Measurements from ENCODE around the gene MAN1B1.
A peak's percentile ranks its signal among the peaks of the same experiment; 100 is the strongest.

MAN1B1 gene

GRCh38 chr9:137106662-137107250 is 20.0 kb downstream of the MAN1B1 start:
- Histone ChIP-seq H3K14ac (ENCODE audit: low read length) (no peak overlapping the region), H3K23ac (ENCODE audit: low read length) (no peak overlapping the region), H2BK12ac (ENCODE audit: low read length) (no peak overlapping the region), H3K79me2 (ENCODE audit: control insufficient read depth, insufficient read depth, low read length, poor library complexity) (no peaks in the 10 kb centered on the region), H3K79me1 (ENCODE audit: low read length) (no peaks in the 10 kb centered on the region), H3K4ac (ENCODE audit: low read depth, low read length) (no peak overlapping the region), H3K27ac (ENCODE audit: low read depth, low read length) (no peak overlapping the region), H3K27me3 (ENCODE audit: insufficient read depth, low read length) (no peaks in the 10 kb centered on the region), H4K91ac (ENCODE audit: low read depth, low read length) (no peak overlapping the region), H3K4me3 (ENCODE audit: low read depth, low read length) (no peak overlapping the region), H3K4me2 (ENCODE audit: low read length) (no peak overlapping the region), H2BK5ac (ENCODE audit: low read depth, low read length, poor library complexity) (no peak overlapping the region), H3K4me1 (ENCODE audit: control insufficient read depth in 1 of 2, insufficient read depth in 2 of 2, low read length in 2 of 2) (no peaks in the 10 kb centered on the region), H3K36me3 (ENCODE audit: control insufficient read depth in 1 of 2, insufficient read depth in 2 of 2, low read length in 2 of 2) (peaks cover 70 to 77% of the 10 kb centered on the region in 2 experiments), H2AK5ac (ENCODE audit: low read length) (no peak overlapping the region), H4K8ac (ENCODE audit: low read depth, low read length) (no peak overlapping the region), H4K12ac (ENCODE audit: low read depth, low read length) (no peak overlapping the region), H3K9me3 (ENCODE audit: insufficient read depth, low read depth, low read length) (peaks cover 23% of the 10 kb centered on the region), H3K9ac (ENCODE audit: low read length) (no peak overlapping the region), H3K18ac (ENCODE audit: low read length) (no peak overlapping the region), H2BK120ac (ENCODE audit: insufficient read depth, low read length, poor library complexity) (no peak overlapping the region), H2AFZ (ENCODE audit: insufficient read depth, low read length, poor library complexity) (no peak overlapping the region)
- DNase-seq, result no peak
- no CpG with 5 or more reads among the region's 27 CpGs for WGBS (ENCODE audit: extremely low coverage, insufficient coverage, insufficient read length)

GRCh38 chr9:137107312-137107921 is 20.6 kb downstream of the MAN1B1 start:
- no peak overlapping the region for H4K91ac ChIP-seq (ENCODE audit: low read depth, low read length)
- no peak overlapping the region for H2AK5ac ChIP-seq (ENCODE audit: low read length)
- DNase-seq, result peak in 1 of 2 donors; percentile 23
- no peak overlapping the region for H4K8ac ChIP-seq (ENCODE audit: low read depth, low read length)
- no peak overlapping the region for H3K27ac ChIP-seq (ENCODE audit: low read depth, low read length)
- H3K4me1 ChIP-seq (ENCODE audit: control insufficient read depth in 1 of 2, insufficient read depth in 2 of 2, low read length in 2 of 2), result no peaks in the 10 kb centered on the region
- peaks cover 16% of the 10 kb centered on the region for H3K9me3 ChIP-seq (ENCODE audit: insufficient read depth, low read depth, low read length)
- H3K23ac ChIP-seq (ENCODE audit: low read length), result no peak overlapping the region
- H3K79me1 ChIP-seq (ENCODE audit: low read length), result no peaks in the 10 kb centered on the region
- no peak overlapping the region for H2BK12ac ChIP-seq (ENCODE audit: low read length)
- no peak overlapping the region for H4K12ac ChIP-seq (ENCODE audit: low read depth, low read length)
- no peak overlapping the region for H2BK120ac ChIP-seq (ENCODE audit: insufficient read depth, low read length, poor library complexity)
- H3K9ac ChIP-seq (ENCODE audit: low read length), result no peak overlapping the region
- H2BK5ac ChIP-seq (ENCODE audit: low read depth, low read length, poor library complexity), result no peak overlapping the region
- no CpG with 5 or more reads among the region's 27 CpGs for WGBS (ENCODE audit: extremely low coverage, insufficient coverage, insufficient read length)
- no peak overlapping the region for H3K4ac ChIP-seq (ENCODE audit: low read depth, low read length)
- H3K27me3 ChIP-seq (ENCODE audit: insufficient read depth, low read length), result no peaks in the 10 kb centered on the region
- H3K14ac ChIP-seq (ENCODE audit: low read length), result no peak overlapping the region
- H2AFZ ChIP-seq (ENCODE audit: insufficient read depth, low read length, poor library complexity), result no peak overlapping the region
- no peaks in the 10 kb centered on the region for H3K79me2 ChIP-seq (ENCODE audit: control insufficient read depth, insufficient read depth, low read length, poor library complexity)
- H3K4me3 ChIP-seq (ENCODE audit: low read depth, low read length), result no peak overlapping the region
- peaks cover 63 to 70% of the 10 kb centered on the region in 2 experiments for H3K36me3 ChIP-seq (ENCODE audit: control insufficient read depth in 1 of 2, insufficient read depth in 2 of 2, low read length in 2 of 2)
- no peak overlapping the region for H3K4me2 ChIP-seq (ENCODE audit: low read length)
- H3K18ac ChIP-seq (ENCODE audit: low read length), result no peak overlapping the region

- Histone ChIP-seq H3K14ac (ENCODE audit: low read length) (no peak overlapping the region), H3K27me3 (ENCODE audit: insufficient read depth, low read length) (no peaks in the 10 kb centered on the region), H3K27ac (ENCODE audit: low read depth, low read length) (no peak overlapping the region), H4K8ac (ENCODE audit: low read depth, low read length) (no peak overlapping the region), H3K79me2 (ENCODE audit: control insufficient read depth, insufficient read depth, low read length, poor library complexity) (no peaks in the 10 kb centered on the region), H4K12ac (ENCODE audit: low read depth, low read length) (no peak overlapping the region), H3K23ac (ENCODE audit: low read length) (no peak overlapping the region), H3K9ac (ENCODE audit: low read length) (no peak overlapping the region), H2BK12ac (ENCODE audit: low read length) (no peak overlapping the region), H2BK5ac (ENCODE audit: low read depth, low read length, poor library complexity) (no peak overlapping the region), H3K18ac (ENCODE audit: low read length) (no peak overlapping the region), H2BK120ac (ENCODE audit: insufficient read depth, low read length, poor library complexity) (no peak overlapping the region), H3K4me3 (ENCODE audit: low read depth, low read length) (no peak overlapping the region), H3K79me1 (ENCODE audit: low read length) (no peaks in the 10 kb centered on the region), H2AK5ac (ENCODE audit: low read length) (no peak overlapping the region), H3K9me3 (ENCODE audit: insufficient read depth, low read depth, low read length) (peaks cover 10% of the 10 kb centered on the region), H3K4me2 (ENCODE audit: low read length) (no peak overlapping the region), H3K4ac (ENCODE audit: low read depth, low read length) (no peak overlapping the region), H3K36me3 (ENCODE audit: control insufficient read depth in 1 of 2, insufficient read depth in 2 of 2, low read length in 2 of 2) (peaks cover 57 to 65% of the 10 kb centered on the region in 2 experiments), H4K91ac (ENCODE audit: low read depth, low read length) (no peak overlapping the region), H2AFZ (ENCODE audit: insufficient read depth, low read length, poor library complexity) (no peak overlapping the region), H3K4me1 (ENCODE audit: control insufficient read depth in 1 of 2, insufficient read depth in 2 of 2, low read length in 2 of 2) (no peaks in the 10 kb centered on the region)
- WGBS (ENCODE audit: extremely low coverage, insufficient coverage, insufficient read length), result no CpG with 5 or more reads among the region's 17 CpGs
- no peak for DNase-seq
Observed at GRCh38 chr9:137107982-137108381, 21.2 kb downstream of the MAN1B1 start.

- H3K4ac ChIP-seq (ENCODE audit: low read depth, low read length), result no peak overlapping the region
- H4K8ac ChIP-seq (ENCODE audit: low read depth, low read length), result no peak overlapping the region
- peaks cover 5% of the 10 kb centered on the region for H3K27me3 ChIP-seq (ENCODE audit: insufficient read depth, low read length)
- no CpG with 5 or more reads among the region's 29 CpGs for WGBS (ENCODE audit: extremely low coverage, insufficient coverage, insufficient read length)
- no peak overlapping the region for H2AK5ac ChIP-seq (ENCODE audit: low read length)
- no peak overlapping the region for H3K27ac ChIP-seq (ENCODE audit: low read depth, low read length)
- no peak overlapping the region for H3K9ac ChIP-seq (ENCODE audit: low read length)
- H3K14ac ChIP-seq (ENCODE audit: low read length), result no peak overlapping the region
- no peak overlapping the region for H2BK5ac ChIP-seq (ENCODE audit: low read depth, low read length, poor library complexity)
- DNase-seq, result no peak
- no peaks in the 10 kb centered on the region for H3K4me1 ChIP-seq (ENCODE audit: control insufficient read depth in 1 of 2, insufficient read depth in 2 of 2, low read length in 2 of 2)
- no peak overlapping the region for H3K4me2 ChIP-seq (ENCODE audit: low read length)
- H3K18ac ChIP-seq (ENCODE audit: low read length), result no peak overlapping the region
- H3K4me3 ChIP-seq (ENCODE audit: low read depth, low read length), result no peak overlapping the region
- H4K12ac ChIP-seq (ENCODE audit: low read depth, low read length), result no peak overlapping the region
- H3K36me3 ChIP-seq (ENCODE audit: control insufficient read depth in 1 of 2, insufficient read depth in 2 of 2, low read length in 2 of 2), result peaks cover 50 to 57% of the 10 kb centered on the region in 2 experiments
- H3K9me3 ChIP-seq (ENCODE audit: insufficient read depth, low read depth, low read length), result peaks cover 3% of the 10 kb centered on the region
- H3K23ac ChIP-seq (ENCODE audit: low read length), result no peak overlapping the region
- H2BK12ac ChIP-seq (ENCODE audit: low read length), result no peak overlapping the region
- no peaks in the 10 kb centered on the region for H3K79me1 ChIP-seq (ENCODE audit: low read length)
- no peak overlapping the region for H4K91ac ChIP-seq (ENCODE audit: low read depth, low read length)
- no peak overlapping the region for H2BK120ac ChIP-seq (ENCODE audit: insufficient read depth, low read length, poor library complexity)
- H3K79me2 ChIP-seq (ENCODE audit: control insufficient read depth, insufficient read depth, low read length, poor library complexity), result no peaks in the 10 kb centered on the region
- no peak overlapping the region for H2AFZ ChIP-seq (ENCODE audit: insufficient read depth, low read length, poor library complexity)
Observed at GRCh38 chr9:137108608-137109249, 21.9 kb downstream of the MAN1B1 start.

Data from trophoblast cell (in vitro differentiated cells and primary cell).